ENCODE results near the gene CDKN3.

Gene CDKN3

DNA sequence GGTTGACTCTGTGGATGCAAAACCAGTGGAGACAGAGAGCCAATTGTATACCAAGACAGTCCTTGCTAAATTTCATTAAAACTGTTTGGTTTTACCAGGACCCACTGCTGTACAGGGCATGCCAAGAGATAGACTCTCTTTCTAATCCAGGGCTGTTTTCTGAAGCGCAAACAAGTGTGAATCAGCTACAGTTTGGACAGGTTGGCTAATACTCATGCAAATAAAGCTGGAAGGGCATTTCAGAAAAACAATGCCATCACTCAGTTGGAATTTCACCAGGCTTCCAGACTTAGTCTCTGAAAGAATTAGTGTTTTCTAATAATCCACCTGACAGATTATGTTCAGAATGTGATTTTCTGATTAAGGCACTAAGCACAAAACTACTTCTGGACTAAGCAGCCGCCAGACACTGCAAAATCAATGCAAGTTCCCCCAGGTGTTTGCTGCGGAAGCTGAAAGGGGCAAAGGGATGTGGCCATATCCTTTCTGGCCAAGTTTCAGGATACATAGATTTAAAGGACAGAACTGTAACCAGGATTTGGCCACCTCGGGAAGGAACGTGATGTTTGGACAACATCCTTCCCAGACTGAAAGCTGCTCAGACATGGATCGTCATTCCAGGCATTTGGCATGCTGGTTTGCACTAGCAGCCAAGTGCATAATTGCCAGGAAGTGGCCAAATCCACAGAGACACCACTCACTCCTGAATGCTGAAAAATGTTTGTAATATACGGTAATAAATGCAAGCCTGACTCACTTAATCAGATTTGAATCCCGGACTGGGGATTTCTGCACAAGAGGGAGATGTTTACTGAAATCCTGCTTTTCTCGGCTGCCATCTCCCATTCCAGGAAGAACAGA is 32.0 kb upstream of the CDKN3 start:
- Histone ChIP-seq H3K4me1 (ENCODE audit: control insufficient read depth, low read length) (no peaks in the 10 kb centered on the region), H3F3A (ENCODE audit: control insufficient read depth, insufficient read depth) (no peaks in the 10 kb centered on the region), H3K27me3 (ENCODE audit: control insufficient read depth, low read length) (peaks cover 20% of the 10 kb centered on the region), H3K27ac (ENCODE audit: low read depth, low read length) (no peak overlapping the region), H3K79me2 (ENCODE audit: control insufficient read depth, low read length) (no peaks in the 10 kb centered on the region), H3K4me2 (ENCODE audit: low read length) (no peak overlapping the region), H4K20me1 (ENCODE audit: control insufficient read depth, insufficient read depth, low read depth, low read length) (no peaks in the 10 kb centered on the region), H3K9me3 (ENCODE audit: control insufficient read depth, insufficient read depth, low read length) (no peaks in the 10 kb centered on the region), H3K9me2 (replicated peaks; ENCODE audit: control insufficient read depth, low read length) (no peaks in the 10 kb centered on the region), H3K4me3 (ENCODE audit: low read length) (no peak overlapping the region), H3K36me3 (ENCODE audit: control insufficient read depth, low read length) (no peaks in the 10 kb centered on the region)
- no peak for TF ChIP-seq EZH2phosphoT487 (IDR thresholded peaks at IDR 0.05; ENCODE audit: borderline replicate concordance, low read length)
- TF ChIP-seq, protein P1, sequence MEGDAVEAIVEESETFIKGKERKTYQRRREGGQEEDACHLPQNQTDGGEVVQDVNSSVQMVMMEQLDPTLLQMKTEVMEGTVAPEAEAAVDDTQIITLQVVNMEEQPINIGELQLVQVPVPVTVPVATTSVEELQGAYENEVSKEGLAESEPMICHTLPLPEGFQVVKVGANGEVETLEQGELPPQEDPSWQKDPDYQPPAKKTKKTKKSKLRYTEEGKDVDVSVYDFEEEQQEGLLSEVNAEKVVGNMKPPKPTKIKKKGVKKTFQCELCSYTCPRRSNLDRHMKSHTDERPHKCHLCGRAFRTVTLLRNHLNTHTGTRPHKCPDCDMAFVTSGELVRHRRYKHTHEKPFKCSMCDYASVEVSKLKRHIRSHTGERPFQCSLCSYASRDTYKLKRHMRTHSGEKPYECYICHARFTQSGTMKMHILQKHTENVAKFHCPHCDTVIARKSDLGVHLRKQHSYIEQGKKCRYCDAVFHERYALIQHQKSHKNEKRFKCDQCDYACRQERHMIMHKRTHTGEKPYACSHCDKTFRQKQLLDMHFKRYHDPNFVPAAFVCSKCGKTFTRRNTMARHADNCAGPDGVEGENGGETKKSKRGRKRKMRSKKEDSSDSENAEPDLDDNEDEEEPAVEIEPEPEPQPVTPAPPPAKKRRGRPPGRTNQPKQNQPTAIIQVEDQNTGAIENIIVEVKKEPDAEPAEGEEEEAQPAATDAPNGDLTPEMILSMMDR (IDR thresholded peaks at IDR 0.05; ENCODE audit: low read depth, low read length, poor library complexity, severe bottlenecking), result no peak

DNA sequence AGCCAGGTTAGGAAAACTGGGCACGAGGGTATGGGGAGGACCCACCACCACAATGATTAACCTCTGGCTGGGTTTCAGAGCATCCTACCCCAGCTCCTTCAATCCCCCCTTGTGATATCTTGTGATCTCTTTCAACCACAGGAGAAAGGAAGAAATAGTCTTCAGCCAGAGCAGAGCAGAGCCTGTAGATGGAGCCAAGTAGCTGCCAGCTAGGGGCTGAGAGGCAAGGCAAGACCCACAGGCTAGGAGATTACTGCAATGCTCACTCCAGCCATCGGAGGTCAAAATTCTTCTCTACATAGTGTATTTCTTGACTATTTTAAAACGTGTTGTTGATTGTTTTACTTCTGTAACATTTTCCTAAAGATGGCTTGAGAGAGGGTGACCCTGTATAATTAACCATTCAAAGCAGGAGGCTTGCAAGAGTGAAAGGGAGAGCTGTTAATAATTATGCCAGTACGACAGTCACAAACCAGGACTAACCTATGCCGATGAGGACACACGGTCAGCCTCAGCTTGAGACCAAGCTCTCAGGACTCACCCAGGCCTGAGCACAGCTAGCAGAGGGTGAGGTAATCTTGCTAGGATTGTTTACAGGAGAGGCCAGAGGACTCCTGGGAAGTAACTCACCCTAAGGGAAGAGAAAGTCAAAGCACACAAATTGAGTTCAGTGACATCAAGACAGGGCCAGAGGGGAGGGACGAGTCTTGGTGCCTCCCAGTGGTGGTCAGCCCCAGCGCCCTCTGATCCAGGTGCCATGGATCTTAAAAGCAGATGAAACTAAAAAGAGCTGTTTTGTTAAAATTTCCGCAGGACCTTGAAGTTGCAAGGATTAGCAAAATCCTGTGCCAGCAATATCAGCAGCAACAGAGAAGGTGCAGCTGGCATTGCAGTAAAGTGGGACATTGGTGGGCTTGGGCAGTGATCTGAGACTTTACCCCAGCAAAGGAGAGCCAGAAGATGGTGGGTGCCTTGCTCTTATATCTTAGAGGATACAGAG is 29.8 kb upstream of the CDKN3 start:
- Histone ChIP-seq H3K27ac (ENCODE audit: low read depth, low read length) (no peak overlapping the region), H3K27me3 (ENCODE audit: control insufficient read depth, low read length) (peaks cover 13% of the 10 kb centered on the region), H3K9me2 (replicated peaks; ENCODE audit: control insufficient read depth, low read length) (no peaks in the 10 kb centered on the region), H3K36me3 (ENCODE audit: control insufficient read depth, low read length) (no peaks in the 10 kb centered on the region), H3K4me2 (ENCODE audit: low read length) (no peak overlapping the region), H4K20me1 (ENCODE audit: control insufficient read depth, insufficient read depth, low read depth, low read length) (no peaks in the 10 kb centered on the region), H3K79me2 (ENCODE audit: control insufficient read depth, low read length) (no peaks in the 10 kb centered on the region), H3K4me3 (ENCODE audit: low read length) (no peak overlapping the region), H3K9me3 (ENCODE audit: control insufficient read depth, insufficient read depth, low read length) (no peaks in the 10 kb centered on the region), H3F3A (ENCODE audit: control insufficient read depth, insufficient read depth) (no peaks in the 10 kb centered on the region), H3K4me1 (ENCODE audit: control insufficient read depth, low read length) (no peaks in the 10 kb centered on the region)
- TF ChIP-seq, protein P1 (IDR thresholded peaks at IDR 0.05; ENCODE audit: low read depth, low read length, poor library complexity, severe bottlenecking), result peak; percentile 69
- no peak for TF ChIP-seq EZH2phosphoT487 (IDR thresholded peaks at IDR 0.05; ENCODE audit: borderline replicate concordance, low read length)

DNA sequence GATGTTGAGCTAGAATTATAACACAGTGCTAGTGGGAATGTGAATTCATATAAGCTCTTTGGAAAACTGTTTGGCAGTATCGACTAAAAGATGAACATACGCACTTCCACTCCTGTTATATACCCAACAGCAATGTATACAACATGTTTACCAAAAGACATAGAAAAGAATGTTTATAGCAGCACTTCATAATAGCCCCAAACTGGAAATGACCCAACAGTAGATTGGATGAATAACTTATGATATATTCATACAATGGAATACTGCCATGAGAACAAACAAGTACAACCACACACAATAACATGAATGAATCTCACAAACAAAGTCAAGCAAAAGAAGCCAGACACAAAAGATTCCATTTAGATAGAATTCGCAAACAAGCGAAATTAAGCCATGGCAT is 28.5 kb upstream of the CDKN3 start:
- Histone ChIP-seq H3K9me2 (replicated peaks; ENCODE audit: control insufficient read depth, low read length) (no peaks in the 10 kb centered on the region), H3F3A (ENCODE audit: control insufficient read depth, insufficient read depth) (no peaks in the 10 kb centered on the region), H3K9me3 (ENCODE audit: control insufficient read depth, insufficient read depth, low read length) (no peaks in the 10 kb centered on the region), H3K36me3 (ENCODE audit: control insufficient read depth, low read length) (no peaks in the 10 kb centered on the region), H3K4me2 (ENCODE audit: low read length) (no peak overlapping the region), H3K4me1 (ENCODE audit: control insufficient read depth, low read length) (no peaks in the 10 kb centered on the region), H3K27me3 (ENCODE audit: control insufficient read depth, low read length) (peaks cover 13% of the 10 kb centered on the region), H3K27ac (ENCODE audit: low read depth, low read length) (no peak overlapping the region), H3K4me3 (ENCODE audit: low read length) (no peak overlapping the region), H4K20me1 (ENCODE audit: control insufficient read depth, insufficient read depth, low read depth, low read length) (no peaks in the 10 kb centered on the region), H3K79me2 (ENCODE audit: control insufficient read depth, low read length) (no peaks in the 10 kb centered on the region)
- TF ChIP-seq, protein P1 (IDR thresholded peaks at IDR 0.05; ENCODE audit: low read depth, low read length, poor library complexity, severe bottlenecking), result no peak
- TF ChIP-seq EZH2phosphoT487 (IDR thresholded peaks at IDR 0.05; ENCODE audit: borderline replicate concordance, low read length), result no peak

All from DOHH2 (cell line).